Measurements from ENCODE around the gene GNAI3.

The GNAI3 gene

DNA sequence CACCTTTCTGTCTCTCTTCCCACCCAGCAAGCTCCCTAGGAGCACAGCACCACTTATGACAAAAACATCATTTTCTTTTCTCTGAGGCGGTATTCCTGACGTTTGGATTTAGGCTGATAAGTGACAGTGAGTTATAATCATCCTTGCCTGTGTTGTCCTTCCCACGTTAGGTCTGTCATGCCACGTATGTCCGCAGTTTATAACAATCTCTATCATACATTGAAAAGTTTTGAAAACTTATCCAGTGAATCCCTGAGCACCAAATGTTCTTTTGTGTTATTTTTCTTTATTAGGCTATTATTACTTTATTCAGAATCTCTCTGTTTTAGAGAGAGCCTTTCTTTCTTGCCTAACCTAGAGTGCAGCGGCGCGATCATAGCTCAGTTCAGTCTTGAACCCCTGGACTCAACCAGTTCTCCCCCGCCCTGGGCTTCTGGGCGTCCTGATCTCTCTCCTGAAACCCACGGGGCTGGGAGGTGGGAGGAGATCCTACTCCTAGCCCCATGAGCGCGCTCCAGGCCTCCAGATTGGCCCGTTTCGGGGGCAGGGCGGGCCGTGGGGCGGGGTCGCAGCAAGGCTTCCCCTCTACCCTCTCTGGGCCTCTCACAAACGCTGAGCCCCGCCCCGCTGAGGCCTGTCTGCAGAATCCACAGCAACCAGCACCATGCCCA is 119.2 kb downstream of the GNAI3 start, which contains the start of gene GSTM2:
Gene GSTM2 (plus strand): TSS at position 606 of the 671 bp plus-strand sequence. CDS start 59 bp downstream, at position 665.
- DNase-seq, result peak; percentile 73 to 89 (median 75)

Measured in suppressor macrophage treated with lipopolysaccharide for 1 hour (primary cell).